ENCODE results near the gene RNF144B.

The RNF144B gene

DNA sequence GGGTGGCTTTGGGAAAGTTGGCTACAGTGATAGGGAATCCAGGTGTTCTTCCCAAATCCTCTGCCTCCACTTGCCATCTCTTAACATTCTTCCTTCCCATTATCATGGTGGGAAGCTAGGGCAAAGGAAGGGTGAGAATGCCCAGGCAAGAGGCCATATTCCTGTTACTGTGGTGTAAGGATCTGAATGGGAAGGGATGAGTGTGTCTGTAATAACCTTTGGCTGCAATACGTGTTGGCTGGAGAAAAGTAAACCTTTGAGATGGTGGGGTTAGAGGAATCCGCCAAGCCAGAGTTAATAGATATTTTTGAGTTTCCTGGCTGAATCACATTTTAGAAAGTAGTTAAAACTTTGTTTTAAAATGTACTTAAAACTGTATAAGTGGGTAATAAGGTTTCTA lies 45.9 kb downstream of the RNF144B start:
- DNase-seq (ENCODE audit: low read depth, low spot score), result no peak
- POLR2A ChIA-PET, result no interaction called here
- CTCF ChIA-PET, result interaction anchor here (1.0 kb wide), 1 partner anchor 63 kb away, joined by 3 read pairs; no protein-coding TSS in a partner anchor
- TF ChIP-seq, protein P1, sequence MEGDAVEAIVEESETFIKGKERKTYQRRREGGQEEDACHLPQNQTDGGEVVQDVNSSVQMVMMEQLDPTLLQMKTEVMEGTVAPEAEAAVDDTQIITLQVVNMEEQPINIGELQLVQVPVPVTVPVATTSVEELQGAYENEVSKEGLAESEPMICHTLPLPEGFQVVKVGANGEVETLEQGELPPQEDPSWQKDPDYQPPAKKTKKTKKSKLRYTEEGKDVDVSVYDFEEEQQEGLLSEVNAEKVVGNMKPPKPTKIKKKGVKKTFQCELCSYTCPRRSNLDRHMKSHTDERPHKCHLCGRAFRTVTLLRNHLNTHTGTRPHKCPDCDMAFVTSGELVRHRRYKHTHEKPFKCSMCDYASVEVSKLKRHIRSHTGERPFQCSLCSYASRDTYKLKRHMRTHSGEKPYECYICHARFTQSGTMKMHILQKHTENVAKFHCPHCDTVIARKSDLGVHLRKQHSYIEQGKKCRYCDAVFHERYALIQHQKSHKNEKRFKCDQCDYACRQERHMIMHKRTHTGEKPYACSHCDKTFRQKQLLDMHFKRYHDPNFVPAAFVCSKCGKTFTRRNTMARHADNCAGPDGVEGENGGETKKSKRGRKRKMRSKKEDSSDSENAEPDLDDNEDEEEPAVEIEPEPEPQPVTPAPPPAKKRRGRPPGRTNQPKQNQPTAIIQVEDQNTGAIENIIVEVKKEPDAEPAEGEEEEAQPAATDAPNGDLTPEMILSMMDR (IDR thresholded peaks at IDR 0.05; ENCODE audit: insufficient read depth, low read length, missing control alignments), result no peak
- no peak overlapping the region for H3K4me3 ChIP-seq (ENCODE audit: low read depth, low read length)

GRCh38 chr6:18436341-18436740 lies 49.2 kb downstream of the RNF144B start:
- ChIA-PET POLR2A (no interaction called here), CTCF (no interaction called here)
- DNase-seq (ENCODE audit: low read depth, low spot score), result no peak
- H3K4me3 ChIP-seq (ENCODE audit: low read depth, low read length), result no peak overlapping the region
- TF ChIP-seq, protein P1 (IDR thresholded peaks at IDR 0.05; ENCODE audit: insufficient read depth, low read length, missing control alignments), result no peak

DNA sequence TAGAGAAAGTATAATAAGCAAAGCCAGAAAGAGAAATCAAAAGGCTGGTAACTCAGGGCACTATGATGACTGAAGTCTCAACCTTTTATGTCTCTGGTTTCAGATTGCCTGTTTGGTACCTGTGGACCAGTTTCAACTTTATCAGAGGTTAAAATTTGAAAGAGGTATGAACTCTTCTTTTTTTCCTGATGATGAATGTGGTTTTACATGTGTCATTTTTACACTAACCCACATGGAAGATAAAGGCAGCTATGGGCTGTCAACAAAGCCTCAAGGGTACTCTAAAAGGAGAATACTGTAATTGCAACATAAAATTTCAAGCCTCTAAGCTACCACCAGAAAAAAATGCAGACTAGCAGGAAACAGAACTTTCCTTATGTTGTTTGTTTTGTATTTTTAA lies 52.4 kb downstream of the RNF144B start:
- TF ChIP-seq, protein P1 (IDR thresholded peaks at IDR 0.05; ENCODE audit: insufficient read depth, low read length, missing control alignments), result no peak
- no peak overlapping the region for H3K4me3 ChIP-seq (ENCODE audit: low read depth, low read length)
- ChIA-PET POLR2A (no interaction called here), CTCF (no interaction called here)
- no peak for DNase-seq (ENCODE audit: low read depth, low spot score)

GRCh38 chr6:18441251-18441979 lies 54.3 kb downstream of the RNF144B start:
- POLR2A ChIA-PET, result no interaction called here
- DNase-seq (ENCODE audit: low read depth, low spot score), result no peak
- TF ChIP-seq, protein P1 (IDR thresholded peaks at IDR 0.05; ENCODE audit: insufficient read depth, low read length, missing control alignments), result no peak
- CTCF ChIA-PET, result no interaction called here
- H3K4me3 ChIP-seq (ENCODE audit: low read depth, low read length), result no peak overlapping the region

- POLR2A ChIA-PET, result no interaction called here
- TF ChIP-seq, protein P1 (IDR thresholded peaks at IDR 0.05; ENCODE audit: insufficient read depth, low read length, missing control alignments), result no peak
- no peak for DNase-seq (ENCODE audit: low read depth, low spot score)
- CTCF ChIA-PET, result no interaction called here
- no peak overlapping the region for H3K4me3 ChIP-seq (ENCODE audit: low read depth, low read length)
These were observed 57.0 kb downstream of the RNF144B start for GRCh38 chr6:18444111-18444510.

DNA sequence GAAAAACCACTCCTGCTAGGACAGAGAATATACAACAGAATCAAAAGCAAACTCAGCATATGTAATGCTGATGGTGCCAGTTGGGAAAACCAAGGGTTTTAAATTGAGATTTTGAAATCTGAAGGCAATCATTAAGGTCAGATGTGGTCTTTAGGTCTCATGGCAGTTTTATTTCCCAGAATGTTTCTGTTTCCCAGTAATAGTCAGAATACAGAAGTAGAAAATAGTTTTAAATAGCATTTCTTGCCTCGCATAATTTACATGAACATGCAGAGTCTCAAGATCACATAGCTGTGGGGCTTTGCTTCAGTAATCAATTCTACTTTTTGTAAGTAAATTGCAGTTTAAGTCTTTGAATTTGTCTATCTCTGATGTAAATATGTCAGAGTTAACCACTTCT lies 58.1 kb downstream of the RNF144B start:
- CTCF ChIA-PET, result no interaction called here
- TF ChIP-seq, protein P1 (IDR thresholded peaks at IDR 0.05; ENCODE audit: insufficient read depth, low read length, missing control alignments), result no peak
- H3K4me3 ChIP-seq (ENCODE audit: low read depth, low read length), result no peak overlapping the region
- POLR2A ChIA-PET, result no interaction called here
- DNase-seq (ENCODE audit: low read depth, low spot score), result no peak

Data from AG04449 (cell line).